ENCODE data around the gene CPNE1. TPM values are rescaled to one million over a fixed set of nuclear protein-coding genes. Genes with fewer than 3 reads are reported as not detected.

The CPNE1 gene
- total RNA-seq, 2 donors from 2014 or later = 238 to 441 TPM

DNA sequence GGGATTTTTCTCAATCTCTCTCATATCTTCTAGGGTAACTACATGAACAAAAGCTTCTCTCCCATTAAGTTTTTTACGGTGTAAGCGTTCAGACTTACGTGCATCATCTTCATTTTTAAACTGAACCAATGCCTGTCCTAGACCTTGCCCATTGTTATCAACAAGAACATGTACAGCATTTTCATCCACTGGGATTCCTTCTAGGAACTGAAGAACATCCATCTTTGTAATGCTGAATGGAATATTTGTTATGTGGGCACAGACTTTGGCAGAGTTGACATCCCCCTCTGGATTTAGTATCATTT lies 11.3 kb downstream of the CPNE1 start:
- Histone ChIP-seq H3K36me3 (ENCODE audit: control insufficient read depth, insufficient read depth, low read length) (peaks cover 72% of the 10 kb centered on the region), H3K27ac (ENCODE audit: low read depth, low read length) (no peak overlapping the region), H3K4me3 (ENCODE audit: low read length) (no peak overlapping the region), H3K4me1 (ENCODE audit: control insufficient read depth, insufficient read depth, low read length) (no peaks in the 10 kb centered on the region), H3K9ac (ENCODE audit: extremely low read depth, low read length, poor library complexity, severe bottlenecking) (no peak overlapping the region), H3K9me3 (ENCODE audit: control insufficient read depth, low read length) (no peaks in the 10 kb centered on the region), H3K27me3 (ENCODE audit: control insufficient read depth, insufficient read depth, low read length, poor library complexity, severe bottlenecking) (no peaks in the 10 kb centered on the region)
- no peak overlapping the region for H3K27ac Mint-ChIP-seq
- H3K4me1 Mint-ChIP-seq = peaks cover 5% of the 10 kb centered on the region
- 98 to 100% methylated on average over 3 of the region's 3 CpGs for WGBS, 2 experiments (ENCODE audit: insufficient coverage in 1 of 2, insufficient read length in 1 of 2)
- no peak for TF ChIP-seq CTCF (conservative IDR thresholded peaks at IDR 0.05)
- H3K4me3 Mint-ChIP-seq = no peak overlapping the region
- no peaks in the 10 kb centered on the region for H3K27me3 Mint-ChIP-seq (ENCODE audit: insufficient read depth)
- peaks cover 22% of the 10 kb centered on the region for H3K36me3 Mint-ChIP-seq (ENCODE audit: low read depth)
- H3K9me3 Mint-ChIP-seq = no peaks in the 10 kb centered on the region
- DNase-seq = no peak

- Mint-ChIP-seq H3K4me3 (no peak overlapping the region), H3K4me1 (peaks cover 5% of the 10 kb centered on the region), H3K9me3 (no peaks in the 10 kb centered on the region), H3K27me3 (ENCODE audit: insufficient read depth) (no peaks in the 10 kb centered on the region), H3K36me3 (ENCODE audit: low read depth) (peaks cover 23% of the 10 kb centered on the region), H3K27ac (no peak overlapping the region)
- Histone ChIP-seq H3K36me3 (ENCODE audit: control insufficient read depth, insufficient read depth, low read length) (peaks cover 78% of the 10 kb centered on the region), H3K27me3 (ENCODE audit: control insufficient read depth, insufficient read depth, low read length, poor library complexity, severe bottlenecking) (no peaks in the 10 kb centered on the region), H3K4me3 (ENCODE audit: low read length) (no peak overlapping the region), H3K27ac (ENCODE audit: low read depth, low read length) (no peak overlapping the region), H3K9ac (ENCODE audit: extremely low read depth, low read length, poor library complexity, severe bottlenecking) (no peak overlapping the region), H3K9me3 (ENCODE audit: control insufficient read depth, low read length) (no peaks in the 10 kb centered on the region), H3K4me1 (ENCODE audit: control insufficient read depth, insufficient read depth, low read length) (no peaks in the 10 kb centered on the region)
- no peak for DNase-seq
- 94 to 96% methylated on average over 11 to 13 of the region's 13 CpGs for WGBS, 2 experiments (ENCODE audit: insufficient coverage in 1 of 2, insufficient read length in 1 of 2)
- TF ChIP-seq CTCF (conservative IDR thresholded peaks at IDR 0.05) = no peak
Observed at GRCh38 chr20:35652641-35653429, 11.9 kb downstream of the CPNE1 start.

- Mint-ChIP-seq H3K9me3 (no peaks in the 10 kb centered on the region), H3K27ac (no peak overlapping the region), H3K27me3 (ENCODE audit: insufficient read depth) (no peaks in the 10 kb centered on the region), H3K4me3 (no peak overlapping the region), H3K4me1 (peaks cover 5% of the 10 kb centered on the region), H3K36me3 (ENCODE audit: low read depth) (peaks cover 22% of the 10 kb centered on the region)
- Histone ChIP-seq H3K9me3 (ENCODE audit: control insufficient read depth, low read length) (no peaks in the 10 kb centered on the region), H3K4me1 (ENCODE audit: control insufficient read depth, insufficient read depth, low read length) (no peaks in the 10 kb centered on the region), H3K4me3 (ENCODE audit: low read length) (no peak overlapping the region), H3K9ac (ENCODE audit: extremely low read depth, low read length, poor library complexity, severe bottlenecking) (no peak overlapping the region), H3K27me3 (ENCODE audit: control insufficient read depth, insufficient read depth, low read length, poor library complexity, severe bottlenecking) (no peaks in the 10 kb centered on the region), H3K36me3 (ENCODE audit: control insufficient read depth, insufficient read depth, low read length) (peaks cover 71% of the 10 kb centered on the region), H3K27ac (ENCODE audit: low read depth, low read length) (no peak overlapping the region)
- no peak for TF ChIP-seq CTCF (conservative IDR thresholded peaks at IDR 0.05)
- DNase-seq = no peak
Observed at GRCh38 chr20:35651958-35652357, 12.7 kb downstream of the CPNE1 start.

All from endodermal cell (in vitro differentiated cells).